ENCODE measurements around the gene ZNF296.
A peak's percentile ranks its signal among the peaks of the same experiment; 100 is the strongest.

Gene ZNF296

GRCh38 chr19:45051929-45052579 is 24.2 kb downstream of the ZNF296 start:
- no peak for DNase-seq

GRCh38 chr19:45050036-45050435 is 26.2 kb downstream of the ZNF296 start:
- no peak for DNase-seq

GRCh38 chr19:45049073-45049736 is 27.1 kb downstream of the ZNF296 start:
- no peak for DNase-seq

- DNase-seq: no peak
Observed at GRCh38 chr19:45047188-45047797, 29.0 kb downstream of the ZNF296 start.

- DNase-seq: no peak
Observed at GRCh38 chr19:45046355-45046754, 29.9 kb downstream of the ZNF296 start.

- DNase-seq: no peak
Observed at GRCh38 chr19:45045671-45046353, 30.5 kb downstream of the ZNF296 start.

GRCh38 chr19:45041125-45041524 is 35.2 kb downstream of the ZNF296 start:
- no peak for DNase-seq

- no peak for DNase-seq
Observed at GRCh38 chr19:45040059-45040771, 36.1 kb downstream of the ZNF296 start.

GRCh38 chr19:45038931-45039893 is 37.1 kb downstream of the ZNF296 start, which contains the start of gene CLASRP:
Gene CLASRP, plus strand, starts transcription at chr19:45039045. Its CDS starts 1,168 bp downstream, at chr19:45040213.
- DNase-seq: peak; percentile 86

- DNase-seq: no peak
Observed at GRCh38 chr19:45037393-45038169, 38.7 kb downstream of the ZNF296 start.

- no peak for DNase-seq
Observed at GRCh38 chr19:45035755-45036154, 40.5 kb downstream of the ZNF296 start.

- no peak for DNase-seq
Observed at GRCh38 chr19:45032421-45032820, 43.9 kb downstream of the ZNF296 start.

GRCh38 chr19:45030825-45031224 is 45.5 kb downstream of the ZNF296 start:
- no peak for DNase-seq

GRCh38 chr19:45027371-45027770 is 48.9 kb downstream of the ZNF296 start:
- DNase-seq: no peak

- DNase-seq: no peak
Observed at GRCh38 chr19:45025264-45025663, 51.0 kb downstream of the ZNF296 start.

- DNase-seq: no peak
Observed at GRCh38 chr19:45023048-45023447, 53.2 kb downstream of the ZNF296 start.

GRCh38 chr19:45021971-45022370 is 54.3 kb downstream of the ZNF296 start:
- no peak for DNase-seq
